ENCODE measurements around the gene LRRN4. TPM values are rescaled to one million over a fixed set of nuclear protein-coding genes. Genes with fewer than 3 reads are reported as not detected.

Gene LRRN4
- total and polyA plus RNA-seq, 2 of the 4 experiments (the other 2 are of a cell fraction) = under 0.01 to 0.19 TPM

GRCh38 chr20:6057691-6058090 is 3.8 kb upstream of the LRRN4 start:
- ChIA-PET CTCF (no interaction called here), POLR2A (ENCODE audit: unreplicated experiment) (no interaction called here)
- TF ChIP-seq POLR2A (IDR thresholded peaks at IDR 0.05; ENCODE audit: low read depth, low read length) (no peak), CHD1 (IDR thresholded peaks at IDR 0.05; ENCODE audit: low read depth, low read length) (no peak), RCOR1 (IDR thresholded peaks at IDR 0.05; ENCODE audit: insufficient replicate concordance, low read length) (no peak), FOS (IDR thresholded peaks at IDR 0.05; ENCODE audit: low read depth, low read length) (no peak), RFX5 (IDR thresholded peaks at IDR 0.05; ENCODE audit: low read depth, low read length) (no peak), MXI1 (IDR thresholded peaks at IDR 0.05; ENCODE audit: borderline replicate concordance, low read depth, low read length) (no peak), NFE2L2 (IDR thresholded peaks at IDR 0.05; ENCODE audit: low read depth, low read length) (no peak)
- Histone ChIP-seq H3K27me3 (ENCODE audit: control insufficient read depth, insufficient read depth, low read length) (peaks cover 15% of the 10 kb centered on the region), H3K79me1 (ENCODE audit: low read depth in 1 of 2, low read length in 2 of 2) (no peaks in the 10 kb centered on the region), H3K9me1 (ENCODE audit: insufficient read depth, low read length) (no peaks in the 10 kb centered on the region), H2AK9ac (replicated peaks; ENCODE audit: low read depth, low read length, poor library complexity) (no peak overlapping the region), H3K4ac (ENCODE audit: low read depth, low read length) (no peak overlapping the region), H2BK20ac (ENCODE audit: low read depth, low read length) (no peak overlapping the region), H3K36me3 (ENCODE audit: control insufficient read depth, insufficient read depth, low read length) (no peaks in the 10 kb centered on the region), H4K20me1 (ENCODE audit: insufficient read depth, low read length) (no peaks in the 10 kb centered on the region), H3K4me1 (ENCODE audit: control insufficient read depth, insufficient read depth, low read length) (no peaks in the 10 kb centered on the region; the same call in 1 of the 2 replicates), H3K23ac (ENCODE audit: low read depth, low read length) (no peak overlapping the region), H3K14ac (replicated peaks; ENCODE audit: low read depth, low read length) (no peak overlapping the region), H3K9me3 (ENCODE audit: control insufficient read depth, insufficient read depth, low read length) (no peaks in the 10 kb centered on the region), H2AFZ (replicated peaks; ENCODE audit: low read length, poor library complexity) (no peak overlapping the region), H3K18ac (ENCODE audit: low read depth, low read length) (no peak overlapping the region), H2BK5ac (ENCODE audit: low read depth, low read length, poor library complexity, severe bottlenecking) (no peak overlapping the region), H3K56ac (ENCODE audit: extremely low read depth, insufficient read depth, low read length) (no peak overlapping the region), H3K4me2 (ENCODE audit: low read depth, low read length) (no peak overlapping the region), H4K91ac (ENCODE audit: insufficient read depth, low read depth, low read length) (no peak overlapping the region), H2AK5ac (ENCODE audit: low read depth, low read length) (no peak overlapping the region), H2BK120ac (ENCODE audit: low read depth, low read length) (no peak overlapping the region), H3K4me3 (ENCODE audit: insufficient read depth, low read depth, low read length) (no peak overlapping the region), H3K9ac (ENCODE audit: low read depth, low read length) (no peak overlapping the region), H3K27ac (ENCODE audit: insufficient read depth, low read length) (no peak overlapping the region), H4K8ac (ENCODE audit: low read depth in 2 of 2, low read length in 2 of 2) (no peak overlapping the region), H2BK15ac (ENCODE audit: low read depth, low read length) (no peak overlapping the region), H4K5ac (ENCODE audit: low read depth, low read length) (no peak overlapping the region)
- dilution Hi-C loops (cut with HindIII; ENCODE audit: low sequenced_read_pairs, unreplicated experiment) (no loop called here), in situ Hi-C loops (cut with MboI; ENCODE audit: low sequenced_read_pairs) (no loop called here), intact Hi-C loops (cut with micrococcal nuclease) (no loop called here)
- WGBS, 2 experiments (ENCODE audit: extremely low coverage in 2 of 2, insufficient read length in 1 of 2) = no CpG with 5 or more reads among the region's 2 CpGs
- no TSS peak for BruUV-seq (replicated peaks)
- DNase-seq (no peak), ATAC-seq (ENCODE audit: low read depth) (no peak)

All from IMR-90 (cell line).